ENCODE results near the gene DENND5B. TPM values are rescaled to one million over a fixed set of nuclear protein-coding genes. Genes with fewer than 3 reads are reported as not detected.

DENND5B gene
- polyA plus RNA-seq, 2 of the 4 experiments (the other 2 are of a cell fraction): 15.5 to 55.2 TPM

GRCh38 chr12:31518680-31519227, 72.2 kb downstream of the DENND5B start:
- Histone ChIP-seq H3K4me3 (0 out of 3 replicates have a peak overlapping the region, but pooled peaks have one; percentile 7), H3K4me2 (peak overlapping the region; percentile 85), H3K4me1 (peaks cover 91% of the 10 kb centered on the region), H3K27ac (peak overlapping the region; percentile 90 to 94), H3K9me3 (no peaks in the 10 kb centered on the region)
- peak; percentile 91 to 94 for ATAC-seq
- ChIA-PET POLR2A (interaction anchor here (0.6 to 3.7 kb wide), 10 partner anchors 10 to 1955 kb away, joined by 3 to 44 read pairs (median 4); partner anchors contain the start of genes DENND5B and SINHCAF), CTCF (interaction anchor here (0.5 to 3.4 kb wide), 4 partner anchors 71 to 116 kb away, joined by 3 to 10 read pairs (median 6); no protein-coding TSS in a partner anchor)
- under 1% methylated on average over 4 of the region's 4 CpGs for WGBS (ENCODE audit: missing lambda C conversion rate)
- peak; percentile 99 for FAIRE-seq
- peak; percentile 79 to 97 for DNase-seq (ENCODE audit: low read depth in 1 of 2, low spot score in 1 of 2)
- peak; percentile 55; the same call in 2 of the 3 replicates for TF ChIP-seq SMC3 (IDR thresholded peaks at IDR 0.05)
- no peak for TF ChIP-seq HMGXB4 (CRISPR knock-in tag; IDR thresholded peaks at IDR 0.05; ENCODE audit: borderline replicate concordance)
- no peak for TF ChIP-seq NFE2L2 (conservative IDR thresholded peaks at IDR 0.05; ENCODE audit: low read length)
- TF ChIP-seq NPAS2 (CRISPR knock-in tag; IDR thresholded peaks at IDR 0.05; ENCODE audit: borderline replicate concordance): no peak
- TF ChIP-seq CBX2 (IDR thresholded peaks at IDR 0.05; ENCODE audit: borderline replicate concordance, low read depth): no peak
- no peak for TF ChIP-seq POLR2AphosphoS2 (conservative IDR thresholded peaks at IDR 0.05; ENCODE audit: low read length)
- TF ChIP-seq USF2 (IDR thresholded peaks at IDR 0.05): no peak
- no peak for TF ChIP-seq ELK1 (IDR thresholded peaks at IDR 0.05; ENCODE audit: low read depth, low read length)
- TF ChIP-seq KDM1A (IDR thresholded peaks at IDR 0.05; ENCODE audit: low read depth): no peak
- no peak for TF ChIP-seq ESRRA (IDR thresholded peaks at IDR 0.05; ENCODE audit: borderline replicate concordance, low read length)
- TF ChIP-seq BHLHE40 (IDR thresholded peaks at IDR 0.05; ENCODE audit: low read depth, low read length): no peak
- peak; percentile 49 to 71 for TF ChIP-seq RAD21 (conservative IDR thresholded peaks at IDR 0.05 in 1 of 2, IDR thresholded peaks at IDR 0.05 in 1 of 2)
- TF ChIP-seq JUNB (IDR thresholded peaks at IDR 0.05): peak; percentile 99
- TF ChIP-seq TFCP2L1 (CRISPR knock-in tag; IDR thresholded peaks at IDR 0.05): no peak
- TF ChIP-seq MAX (IDR thresholded peaks at IDR 0.05): peak; percentile 80
- TF ChIP-seq ZSCAN20 (CRISPR knock-in tag; IDR thresholded peaks at IDR 0.05): 0 out of 2 replicates have a peak, but pooled peaks have one; percentile 59
- peak; percentile 22; the same call in 1 of the 2 replicates for TF ChIP-seq E2F6 (IDR thresholded peaks at IDR 0.05; ENCODE audit: borderline replicate concordance, low read depth)
- TF ChIP-seq EHF (CRISPR knock-in tag; IDR thresholded peaks at IDR 0.05): no peak
- no peak for TF ChIP-seq RFX5 (IDR thresholded peaks at IDR 0.05)
- no peak for TF ChIP-seq ZNF302 (CRISPR knock-in tag; IDR thresholded peaks at IDR 0.05)
- TF ChIP-seq MAZ (IDR thresholded peaks at IDR 0.05; ENCODE audit: borderline replicate concordance, low read depth, low read length): no peak
- TF ChIP-seq FOXS1 (CRISPR knock-in tag; IDR thresholded peaks at IDR 0.05): peak; percentile 60; the same call in 1 of the 2 replicates
- no peak for TF ChIP-seq NR3C1 (IDR thresholded peaks at IDR 0.05)
- no peak for TF ChIP-seq REST (IDR thresholded peaks at IDR 0.05)
- peak; percentile 99 for TF ChIP-seq GATA3 (IDR thresholded peaks at IDR 0.05; ENCODE audit: borderline replicate concordance)
- no peak for TF ChIP-seq ZC3H11A (IDR thresholded peaks at IDR 0.05)
- TF ChIP-seq HOXB5 (CRISPR knock-in tag; IDR thresholded peaks at IDR 0.05): peak; percentile 82
- TF ChIP-seq ATOH8 (CRISPR knock-in tag; IDR thresholded peaks at IDR 0.05; ENCODE audit: low read depth): no peak
- TF ChIP-seq HDAC2 (IDR thresholded peaks at IDR 0.05): no peak
- peak; percentile 98 to 99 for TF ChIP-seq EP300 (IDR thresholded peaks at IDR 0.05)
- TF ChIP-seq CBX8 (IDR thresholded peaks at IDR 0.05): no peak
- TF ChIP-seq MAFK (IDR thresholded peaks at IDR 0.05; ENCODE audit: partially characterized antibody): peak; percentile 96

Measured in A549 (cell line).